Fibroblast of villous mesenchyme (primary cell): Measurements from ENCODE around the gene PADI2. TPM values are rescaled to one million over a fixed set of nuclear protein-coding genes. Genes with fewer than 3 reads are reported as not detected.

Experiments
- DNase-seq: peaks from one replicate; pipeline ENCODE4 v3.0.0-alpha.2; 2010; ENCODE audit warnings: low read depth
- H3K4me3 ChIP-seq: 2 replicates; pipeline ENCODE4 v1.5.1; 2011; ENCODE audit warnings: low read depth, mild to moderate bottlenecking, low read length
- total RNA-seq: library from RNA; depleted of rRNA; stranded (reverse); fragments of >200 nt; gene quantifications from 2 replicates; pipeline ENCODE4 v1.2.3, GENCODE V29; 2012
- TF ChIP-seq, protein P1 (sequence below): IDR thresholded peaks from 2 replicates; pipeline ENCODE4 v1.5.1; 2012; ENCODE audit warnings: low read depth, mild to moderate bottlenecking, low read length; ENCODE audit not compliant: insufficient read depth

PADI2 gene
- total RNA-seq, 1 donor = 0.43 TPM

- no peak overlapping the region for H3K4me3 ChIP-seq
- DNase-seq = peak; percentile 82
- TF ChIP-seq, protein P1, sequence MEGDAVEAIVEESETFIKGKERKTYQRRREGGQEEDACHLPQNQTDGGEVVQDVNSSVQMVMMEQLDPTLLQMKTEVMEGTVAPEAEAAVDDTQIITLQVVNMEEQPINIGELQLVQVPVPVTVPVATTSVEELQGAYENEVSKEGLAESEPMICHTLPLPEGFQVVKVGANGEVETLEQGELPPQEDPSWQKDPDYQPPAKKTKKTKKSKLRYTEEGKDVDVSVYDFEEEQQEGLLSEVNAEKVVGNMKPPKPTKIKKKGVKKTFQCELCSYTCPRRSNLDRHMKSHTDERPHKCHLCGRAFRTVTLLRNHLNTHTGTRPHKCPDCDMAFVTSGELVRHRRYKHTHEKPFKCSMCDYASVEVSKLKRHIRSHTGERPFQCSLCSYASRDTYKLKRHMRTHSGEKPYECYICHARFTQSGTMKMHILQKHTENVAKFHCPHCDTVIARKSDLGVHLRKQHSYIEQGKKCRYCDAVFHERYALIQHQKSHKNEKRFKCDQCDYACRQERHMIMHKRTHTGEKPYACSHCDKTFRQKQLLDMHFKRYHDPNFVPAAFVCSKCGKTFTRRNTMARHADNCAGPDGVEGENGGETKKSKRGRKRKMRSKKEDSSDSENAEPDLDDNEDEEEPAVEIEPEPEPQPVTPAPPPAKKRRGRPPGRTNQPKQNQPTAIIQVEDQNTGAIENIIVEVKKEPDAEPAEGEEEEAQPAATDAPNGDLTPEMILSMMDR = no peak
These were observed 36.1 kb upstream of the PADI2 start for GRCh38 chr1:17155257-17155920.

DNA sequence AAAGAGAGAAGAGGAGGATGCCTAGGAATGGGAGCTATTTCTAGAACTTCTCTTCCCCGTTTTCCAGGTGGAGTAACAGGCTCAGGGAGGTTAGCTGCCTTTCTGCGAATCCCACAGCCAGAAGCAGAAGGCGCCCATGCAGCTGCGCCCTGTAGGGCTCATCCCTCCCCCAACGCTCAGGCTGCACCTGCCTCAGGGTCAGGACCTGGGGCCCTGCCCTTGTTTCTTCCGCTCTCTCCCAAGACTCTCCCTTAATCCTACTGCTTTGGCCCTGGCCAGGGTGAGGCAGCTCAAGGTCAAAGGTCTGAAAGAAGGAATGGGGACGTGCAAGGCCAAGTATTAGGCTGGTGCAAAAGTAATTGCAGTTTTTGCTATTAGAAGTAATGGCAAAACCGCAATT lies 30.5 kb upstream of the PADI2 start:
- H3K4me3 ChIP-seq = no peak overlapping the region
- TF ChIP-seq, protein P1 = no peak
- no peak for DNase-seq

DNA sequence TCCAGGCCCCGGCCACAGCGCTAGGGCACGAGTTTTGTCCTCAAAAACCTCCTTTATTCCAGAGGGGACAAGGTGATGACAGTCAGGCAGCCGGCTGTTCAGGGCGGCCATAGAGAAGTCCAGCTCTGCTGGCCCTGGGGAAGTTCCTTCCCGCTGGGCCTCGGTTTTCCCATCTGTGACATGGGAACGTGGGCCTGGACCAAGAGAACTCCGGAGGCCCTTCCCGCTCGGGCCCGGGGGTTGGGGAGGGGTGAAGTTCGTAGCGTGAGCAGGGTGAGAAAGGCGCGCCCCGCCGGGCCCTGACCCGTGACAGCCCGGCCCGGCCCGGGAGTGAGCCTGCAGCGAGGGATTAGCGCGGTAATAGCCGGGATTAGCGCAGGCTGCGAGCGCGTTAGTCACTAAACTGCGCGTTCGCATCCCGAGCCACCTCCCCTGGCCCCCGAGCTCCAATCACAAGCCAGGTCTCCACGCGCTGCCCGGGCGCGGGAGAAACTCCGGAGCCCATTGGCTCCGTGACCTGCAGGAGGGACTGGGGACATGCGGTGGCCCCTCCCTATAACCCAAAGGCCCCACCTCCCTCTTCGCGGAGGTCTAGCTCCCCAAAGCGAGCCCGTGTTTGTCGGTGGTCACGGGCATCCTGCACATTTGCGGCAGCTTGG lies 29.8 kb upstream of the PADI2 start:
- TF ChIP-seq, protein P1 = no peak

DNA sequence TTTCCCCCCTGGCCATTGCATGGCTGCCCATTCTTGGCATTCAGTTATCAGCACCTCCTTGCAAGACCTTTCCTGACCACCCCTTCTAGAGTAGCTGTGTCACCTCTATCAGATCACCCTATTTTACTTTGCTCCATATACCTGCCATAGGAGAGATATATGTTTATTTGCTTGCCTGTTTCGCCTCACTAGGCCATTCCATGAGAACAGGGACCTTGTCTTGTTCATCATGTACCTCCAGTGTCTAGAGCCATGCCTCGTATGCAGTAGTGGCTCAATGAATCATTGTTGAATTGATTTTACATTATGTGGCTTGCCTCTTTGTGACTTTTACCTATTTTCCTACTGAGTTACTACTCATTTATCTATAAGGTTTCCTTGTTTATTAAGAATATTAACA lies 26.4 kb upstream of the PADI2 start:
- TF ChIP-seq, protein P1 = no peak
- no peak overlapping the region for H3K4me3 ChIP-seq
- DNase-seq = no peak

More for the DNA sequence above, 29.8 kb upstream of the PADI2 start:
- no peak overlapping the region for H3K4me3 ChIP-seq
- peak; percentile 27 for DNase-seq

- H3K4me3 ChIP-seq = no peak overlapping the region
- no peak for DNase-seq
- TF ChIP-seq, protein P1 = no peak
These were observed 24.5 kb upstream of the PADI2 start for GRCh38 chr1:17143760-17144159.

DNA sequence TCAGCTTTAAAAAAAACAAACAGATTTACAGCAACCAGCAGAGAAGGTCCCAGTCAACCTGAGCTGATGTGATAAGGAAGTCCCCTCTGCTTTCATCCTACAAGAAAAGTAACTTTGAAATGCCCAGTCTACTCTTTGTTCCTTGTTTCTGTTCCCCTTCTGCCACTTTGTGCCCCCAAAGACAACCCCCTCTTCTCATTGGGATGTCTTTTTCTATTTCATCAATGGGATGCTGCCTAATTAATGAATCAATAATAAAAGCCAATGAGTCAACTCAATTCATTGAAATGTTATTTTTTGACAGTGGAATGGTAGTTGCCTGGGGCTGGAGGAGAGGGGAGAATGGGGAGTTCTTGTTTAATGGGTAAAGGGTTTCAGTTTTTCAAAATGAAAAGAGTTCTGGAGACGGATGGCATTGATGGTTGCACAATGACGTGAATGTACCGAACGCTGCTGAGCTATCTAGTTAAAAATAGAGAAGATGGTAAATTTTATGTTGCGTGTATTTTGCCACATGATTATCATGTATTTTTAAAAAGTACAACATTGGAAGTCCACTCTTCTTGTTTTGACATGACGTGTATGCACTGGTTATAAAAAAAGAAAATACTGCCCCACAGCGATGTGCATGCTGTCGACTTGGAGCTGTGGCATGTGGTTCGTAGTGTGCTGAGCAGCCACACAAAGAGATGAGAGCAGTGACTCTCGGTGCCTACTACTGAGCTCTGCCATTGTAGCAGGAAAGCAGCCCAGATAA lies 22.4 kb upstream of the PADI2 start:
- no peak for DNase-seq
- H3K4me3 ChIP-seq = no peak overlapping the region
- TF ChIP-seq, protein P1 = no peak
